ENCODE data around the gene PITPNC1. TPM values are rescaled to one million over a fixed set of nuclear protein-coding genes. Genes with fewer than 3 reads are reported as not detected.

The PITPNC1 gene
- total RNA-seq, 1 experiment from 2014 or later, result 6.9 TPM

- no TSS peak for BruUV-seq (replicated peaks)
- Mint-ChIP-seq H3K9me3 (ENCODE audit: low read depth, unreplicated experiment) (no peaks in the 10 kb centered on the region), H3K27me3 (ENCODE audit: unreplicated experiment) (no peaks in the 10 kb centered on the region), H3K4me3 (ENCODE audit: low read depth, unreplicated experiment) (no peak overlapping the region), H3K27ac (ENCODE audit: unreplicated experiment) (peak overlapping the region; percentile 51), H3K4me1 (ENCODE audit: low read depth, unreplicated experiment) (peaks cover 29% of the 10 kb centered on the region), H3K36me3 (ENCODE audit: insufficient read depth, unreplicated experiment) (no peaks in the 10 kb centered on the region)
- intact Hi-C loops (cut with micrococcal nuclease; ENCODE audit: unreplicated experiment), result no loop called here
- no peak for DNase-seq
- CTCF ChIA-PET, result interaction anchor here (0.6 to 1.1 kb wide), 5 partner anchors 12 to 252 kb away, joined by 3 to 7 read pairs (median 4); no protein-coding TSS in a partner anchor
- no peak for TF ChIP-seq CTCF (IDR thresholded peaks at IDR 0.05; ENCODE audit: unreplicated experiment)
Measured at GRCh38 chr17:67636834-67637520, 259.9 kb downstream of the PITPNC1 start.

- H3K36me3 Mint-ChIP-seq (ENCODE audit: insufficient read depth, unreplicated experiment), result no peaks in the 10 kb centered on the region
- intact Hi-C loops (cut with micrococcal nuclease; ENCODE audit: unreplicated experiment), result no loop called here
- no peak overlapping the region for H3K4me3 Mint-ChIP-seq (ENCODE audit: low read depth, unreplicated experiment)
- no peak for TF ChIP-seq CTCF (IDR thresholded peaks at IDR 0.05; ENCODE audit: unreplicated experiment)
- H3K27ac Mint-ChIP-seq (ENCODE audit: unreplicated experiment), result peak overlapping the region; percentile 51
- H3K27me3 Mint-ChIP-seq (ENCODE audit: unreplicated experiment), result no peaks in the 10 kb centered on the region
- H3K4me1 Mint-ChIP-seq (ENCODE audit: low read depth, unreplicated experiment), result peaks cover 29% of the 10 kb centered on the region
- H3K9me3 Mint-ChIP-seq (ENCODE audit: low read depth, unreplicated experiment), result no peaks in the 10 kb centered on the region
- DNase-seq, result peak; percentile 81
- BruUV-seq (replicated peaks), result no TSS peak
- CTCF ChIA-PET, result interaction anchor here (0.6 to 1.1 kb wide), 8 partner anchors 9 to 259 kb away, joined by 3 to 7 read pairs (median 4); no protein-coding TSS in a partner anchor
Measured at GRCh38 chr17:67637901-67638641, 261.0 kb downstream of the PITPNC1 start.

GRCh38 chr17:67638871-67639270 lies 261.8 kb downstream of the PITPNC1 start:
- no peaks in the 10 kb centered on the region for H3K27me3 Mint-ChIP-seq (ENCODE audit: unreplicated experiment)
- TF ChIP-seq CTCF (IDR thresholded peaks at IDR 0.05; ENCODE audit: unreplicated experiment), result no peak
- H3K36me3 Mint-ChIP-seq (ENCODE audit: insufficient read depth, unreplicated experiment), result no peaks in the 10 kb centered on the region
- H3K4me1 Mint-ChIP-seq (ENCODE audit: low read depth, unreplicated experiment), result peaks cover 29% of the 10 kb centered on the region
- CTCF ChIA-PET, result no interaction called here
- H3K4me3 Mint-ChIP-seq (ENCODE audit: low read depth, unreplicated experiment), result no peak overlapping the region
- intact Hi-C loops (cut with micrococcal nuclease; ENCODE audit: unreplicated experiment), result no loop called here
- no TSS peak for BruUV-seq (replicated peaks)
- no peak for DNase-seq
- no peak overlapping the region for H3K27ac Mint-ChIP-seq (ENCODE audit: unreplicated experiment)
- H3K9me3 Mint-ChIP-seq (ENCODE audit: low read depth, unreplicated experiment), result no peaks in the 10 kb centered on the region

- no peak for DNase-seq
- BruUV-seq (replicated peaks), result no TSS peak
- H3K27ac Mint-ChIP-seq (ENCODE audit: unreplicated experiment), result no peak overlapping the region
Measured at GRCh38 chr17:67639555-67639954, 262.5 kb downstream of the PITPNC1 start.

More at GRCh38 chr17:67639555-67639954, 262.5 kb downstream of the PITPNC1 start:
- no peak for TF ChIP-seq CTCF (IDR thresholded peaks at IDR 0.05; ENCODE audit: unreplicated experiment)
- peaks cover 29% of the 10 kb centered on the region for H3K4me1 Mint-ChIP-seq (ENCODE audit: low read depth, unreplicated experiment)
- no peak overlapping the region for H3K4me3 Mint-ChIP-seq (ENCODE audit: low read depth, unreplicated experiment)
- no peaks in the 10 kb centered on the region for H3K9me3 Mint-ChIP-seq (ENCODE audit: low read depth, unreplicated experiment)
- no peaks in the 10 kb centered on the region for H3K36me3 Mint-ChIP-seq (ENCODE audit: insufficient read depth, unreplicated experiment)
- intact Hi-C loops (cut with micrococcal nuclease; ENCODE audit: unreplicated experiment), result no loop called here
- CTCF ChIA-PET, result no interaction called here
- no peaks in the 10 kb centered on the region for H3K27me3 Mint-ChIP-seq (ENCODE audit: unreplicated experiment)

Data from Calu3 (cell line).